Transverse colon (tissue), 4 donors: ENCODE results near the gene FLT4. TPM values are rescaled to one million over a fixed set of nuclear protein-coding genes. Genes with fewer than 3 reads are reported as not detected.

ENCODE experiments used
- DNase-seq: peaks from one replicate; pipeline ENCODE4 v3.0.0-alpha.2; 2019
- H3K27ac ChIP-seq, 4 donors: fragments of 200-600 bp; sonication (generic); 2 replicates each; pipeline ENCODE4 v1.5.1; 2016 to 2018; ENCODE audit warnings: inconsistent platforms in 4 of 4
- H3K27me3 ChIP-seq: fragments of 200-600 bp; sonication (generic); 2 replicates; pipeline ENCODE4 v1.5.1; 2017; ENCODE audit warnings: inconsistent platforms
- H3K36me3 ChIP-seq, 4 donors: fragments of 200-600 bp; sonication (generic); 2 replicates each; pipeline ENCODE4 v1.5.1; 2017 to 2019; ENCODE audit warnings: inconsistent platforms in 4 of 4
- H3K4me1 ChIP-seq, 4 donors: fragments of 200-600 bp; sonication (generic); 2 replicates each; pipeline ENCODE4 v1.5.1; 2017 to 2020; ENCODE audit warnings: inconsistent platforms in 4 of 4
- H3K4me3 ChIP-seq, 4 donors: fragments of 200-600 bp; sonication (generic); 1 replicate in 1 of 4; 2 replicates in 3 of 4; pipeline versions ENCODE4 v1.5.1 to v1.6.1; 2017 to 2019; ENCODE audit warnings: inconsistent platforms in 4 of 4
- H3K9me3 ChIP-seq, 2 donors: fragments of 200-600 bp; sonication (generic); 2 replicates each; pipeline ENCODE4 v1.5.1; 2017 to 2019; ENCODE audit warnings: inconsistent platforms in 2 of 2
- CTCF ChIP-seq, 5 experiments: fragments of 200-600 bp in 3 of 5; fragments of 450-650 bp in 2 of 5; sonication (generic) in 3 of 5; IDR thresholded peaks; 1 replicate in 2 of 5; 2 replicates in 3 of 5; pipeline ENCODE4 v1.5.1; 2016 to 2017; ENCODE audit warnings: antibody characterized with exemption in 5 of 5, inconsistent platforms in 3 of 5, mild to moderate bottlenecking in 2 of 5, moderate library complexity in 1 of 5
- EP300 ChIP-seq: sonication (generic); formaldehyde crosslinking; IDR thresholded peaks from one replicate; pipeline ENCODE4 v1.6.1; 2017; ENCODE audit warnings: antibody characterized with exemption, low read depth
- POLR2A ChIP-seq: fragments of 450-650 bp; IDR thresholded peaks from one replicate; pipeline ENCODE4 v1.6.1; 2016; ENCODE audit warnings: antibody characterized with exemption, mild to moderate bottlenecking, moderate library complexity
- POLR2AphosphoS5 ChIP-seq, 3 donors: sonication (generic); formaldehyde crosslinking; IDR thresholded peaks; one replicate each; pipeline ENCODE4 v1.6.1; 2016; ENCODE audit warnings: antibody characterized with exemption in 3 of 3
- WGBS, 2 donors: methylation state at CpG; one replicate each; pipeline ENCODE4 v1.1.5; 2018; ENCODE audit warnings: low coverage in 1 of 2; 5-methylcytosine and 5-hydroxymethylcytosine counted together
- in situ Hi-C, 4 donors: fragments of 200-750 bp; cut with MboI; loops; one replicate each; pipeline versions ENCODE4 v1.15.0 to v1.15.1; 2017; ENCODE audit warnings: low sequenced_read_pairs in 3 of 4, low pct_ligation_motif_present in 1 of 4, low pct_unique_long_range_greater_than_20kb in 1 of 4
- intact Hi-C: fragments of 100-400 bp; cut with DNase I; formaldehyde crosslinking; loops from one replicate; pipeline ENCODE4 v1.15.1; 2023; ENCODE audit warnings: low total_unique reads
- total RNA-seq, 4 donors: library from RNA; depleted of rRNA; stranded (reverse); fragments of >200 nt; gene quantifications; one replicate each; pipeline ENCODE4 v1.1.0, GENCODE V29; 2016

Gene FLT4
- total RNA-seq, 4 donors from 2014 or later, result 1.8 to 16.1 (median 4.0) TPM

GRCh38 chr5:180641566-180641900, 7.9 kb downstream of the FLT4 start:
- in situ Hi-C loops, result no loop called here

GRCh38 chr5:180640861-180641565, 8.4 kb downstream of the FLT4 start:
- H3K4me1 ChIP-seq, result no peaks in the 10 kb centered on the region
- TF ChIP-seq POLR2A (no peak), POLR2AphosphoS5 (IDR thresholded peaks at IDR 0.05) (no peak), EP300 (no peak), CTCF (IDR thresholded peaks at IDR 0.05) (no peak)
- DNase-seq, result no peak
- no peaks in the 10 kb centered on the region for H3K9me3 ChIP-seq
- WGBS, 2 donors, result 87% methylated on average over 12 of the region's 19 CpGs; no CpG with 5 or more reads in 1 of the 2 donors
- intact Hi-C loops, result no loop called here
- H3K4me3 ChIP-seq, result no peak overlapping the region
- H3K27ac ChIP-seq, result no peak overlapping the region
- in situ Hi-C loops, result no loop called here
- no peaks in the 10 kb centered on the region for H3K36me3 ChIP-seq
- no peaks in the 10 kb centered on the region for H3K27me3 ChIP-seq

More at GRCh38 chr5:180641566-180641900, 7.9 kb downstream of the FLT4 start:
- intact Hi-C loops, result no loop called here
- Histone ChIP-seq H3K36me3 (no peaks in the 10 kb centered on the region), H3K27ac (no peak overlapping the region), H3K4me1 (no peaks in the 10 kb centered on the region), H3K9me3 (no peaks in the 10 kb centered on the region), H3K27me3 (peaks cover 3% of the 10 kb centered on the region), H3K4me3 (no peak overlapping the region)
- TF ChIP-seq CTCF (IDR thresholded peaks at IDR 0.05) (no peak), POLR2A (no peak), EP300 (no peak), POLR2AphosphoS5 (IDR thresholded peaks at IDR 0.05) (no peak)
- DNase-seq, result peak; percentile 3
- 96% methylated on average over 5 of the region's 6 CpGs; no CpG with 5 or more reads in 1 of the 2 donors for WGBS, 2 donors

GRCh38 chr5:180640611-180640860, 8.9 kb downstream of the FLT4 start:
- Histone ChIP-seq H3K4me1 (no peaks in the 10 kb centered on the region), H3K27me3 (no peaks in the 10 kb centered on the region), H3K36me3 (no peaks in the 10 kb centered on the region), H3K4me3 (no peak overlapping the region), H3K9me3 (no peaks in the 10 kb centered on the region), H3K27ac (no peak overlapping the region)
- intact Hi-C loops (no loop called here), in situ Hi-C loops (no loop called here)
- no peak for DNase-seq
- no peak for TF ChIP-seq CTCF (IDR thresholded peaks at IDR 0.05)
- 31% methylated on average over 6 of the region's 6 CpGs; no CpG with 5 or more reads in 1 of the 2 donors for WGBS, 2 donors

- Histone ChIP-seq H3K27ac (no peak overlapping the region), H3K27me3 (no peaks in the 10 kb centered on the region), H3K9me3 (no peaks in the 10 kb centered on the region), H3K4me3 (no peak overlapping the region), H3K4me1 (no peaks in the 10 kb centered on the region), H3K36me3 (no peaks in the 10 kb centered on the region)
- intact Hi-C loops (no loop called here), in situ Hi-C loops (no loop called here)
- 57% methylated on average over 18 of the region's 27 CpGs; no CpG with 5 or more reads in 1 of the 2 donors for WGBS, 2 donors
- peak; percentile 6 for DNase-seq
- TF ChIP-seq CTCF (IDR thresholded peaks at IDR 0.05) (no peak), POLR2A (no peak), POLR2AphosphoS5 (IDR thresholded peaks at IDR 0.05) (no peak), EP300 (no peak)
Observed at GRCh38 chr5:180639741-180640610, 9.4 kb downstream of the FLT4 start.
